A549 (cell line): ENCODE measurements around the gene ATG4B.

Experiments used
- CTCF ChIP-seq: fragments of >200 bp; sonication (Bioruptor Twin); formaldehyde crosslinking; IDR thresholded peaks from 3 replicates; pipeline ENCODE4 v1.5.1; 2016
- EHMT2 ChIP-seq: fragments of 200-600 bp; sonication (generic); IDR thresholded peaks from 2 replicates; pipeline ENCODE4 v1.6.1; 2016; ENCODE audit warnings: antibody characterized with exemption, low read depth, mild to moderate bottlenecking, moderate library complexity
- JUN ChIP-seq, 2 experiments: fragments of >200 bp; sonication (Bioruptor Twin); formaldehyde crosslinking; IDR thresholded peaks; 2 replicates in 1 of 2; 3 replicates in 1 of 2; pipeline ENCODE4 v1.6.1; 2016 to 2017
- MAX ChIP-seq: IDR thresholded peaks from 2 replicates; pipeline ENCODE4 v1.6.1; 2012
- MAZ ChIP-seq: fragments of 150-350 bp; IDR thresholded peaks from 2 replicates; pipeline ENCODE4 v1.6.1; 2014; ENCODE audit warnings: antibody characterized with exemption, low read depth, low read length, borderline replicate concordance
- POLR2A ChIP-seq: IDR thresholded peaks from 2 replicates; pipeline ENCODE4 v1.6.1; 2012; ENCODE audit warnings: mild to moderate bottlenecking, low read length
- ZFP36 ChIP-seq: fragments of 450-650 bp; IDR thresholded peaks from 2 replicates; pipeline ENCODE4 v1.6.1; 2014; ENCODE audit warnings: borderline replicate concordance; ENCODE audit not compliant: partially characterized antibody

- TF ChIP-seq CTCF = no peak
- TF ChIP-seq MAX = no peak
- no peak for TF ChIP-seq MAZ
- TF ChIP-seq ZFP36 = no peak
- TF ChIP-seq EHMT2 = no peak
- no peak for TF ChIP-seq POLR2A
- TF ChIP-seq JUN (IDR thresholded peaks at IDR 0.05) = no peak
These were observed 1.7 kb upstream of the ATG4B start for GRCh38 chr2:241635756-241636155.
